ENCODE measurements around the gene KLHL34.

KLHL34 gene

DNA sequence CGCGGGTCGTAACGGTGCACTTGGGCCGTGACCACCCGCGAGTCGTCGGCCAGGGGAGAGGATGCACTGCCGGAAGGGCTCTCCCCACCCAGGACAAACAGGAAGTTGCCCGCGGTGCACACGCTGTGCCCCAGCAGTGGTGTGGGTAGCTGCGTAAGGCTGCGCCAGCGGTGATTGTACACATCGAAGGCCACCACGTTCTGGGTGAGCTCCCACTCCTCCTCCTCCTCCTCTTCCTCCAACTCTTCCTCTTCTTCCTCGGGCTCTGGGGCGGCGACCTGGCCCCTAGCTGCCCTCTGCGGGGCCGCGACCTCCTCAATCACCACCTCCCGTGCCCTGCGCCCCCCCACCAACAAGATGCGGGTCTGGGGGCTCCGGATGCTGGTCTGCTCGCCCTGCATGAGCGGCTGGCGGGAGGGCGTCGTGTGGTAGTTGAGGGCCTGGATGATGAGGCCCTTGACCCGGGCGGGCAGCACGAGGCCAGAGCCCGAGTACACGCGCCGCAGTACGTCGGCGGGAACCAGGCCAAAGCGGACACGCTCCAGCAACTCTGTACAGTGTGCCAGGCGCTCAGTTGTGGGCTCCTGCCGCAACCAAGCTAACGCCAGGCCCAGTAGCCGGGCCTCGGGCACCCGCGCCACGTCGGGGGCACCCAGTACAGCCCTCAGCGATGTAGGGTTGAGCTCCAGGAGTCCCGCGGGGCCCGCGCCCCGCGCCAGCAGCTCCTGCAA, 1.4 kb downstream of the KLHL34 start:
- TF ChIP-seq, protein P1, sequence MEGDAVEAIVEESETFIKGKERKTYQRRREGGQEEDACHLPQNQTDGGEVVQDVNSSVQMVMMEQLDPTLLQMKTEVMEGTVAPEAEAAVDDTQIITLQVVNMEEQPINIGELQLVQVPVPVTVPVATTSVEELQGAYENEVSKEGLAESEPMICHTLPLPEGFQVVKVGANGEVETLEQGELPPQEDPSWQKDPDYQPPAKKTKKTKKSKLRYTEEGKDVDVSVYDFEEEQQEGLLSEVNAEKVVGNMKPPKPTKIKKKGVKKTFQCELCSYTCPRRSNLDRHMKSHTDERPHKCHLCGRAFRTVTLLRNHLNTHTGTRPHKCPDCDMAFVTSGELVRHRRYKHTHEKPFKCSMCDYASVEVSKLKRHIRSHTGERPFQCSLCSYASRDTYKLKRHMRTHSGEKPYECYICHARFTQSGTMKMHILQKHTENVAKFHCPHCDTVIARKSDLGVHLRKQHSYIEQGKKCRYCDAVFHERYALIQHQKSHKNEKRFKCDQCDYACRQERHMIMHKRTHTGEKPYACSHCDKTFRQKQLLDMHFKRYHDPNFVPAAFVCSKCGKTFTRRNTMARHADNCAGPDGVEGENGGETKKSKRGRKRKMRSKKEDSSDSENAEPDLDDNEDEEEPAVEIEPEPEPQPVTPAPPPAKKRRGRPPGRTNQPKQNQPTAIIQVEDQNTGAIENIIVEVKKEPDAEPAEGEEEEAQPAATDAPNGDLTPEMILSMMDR (IDR thresholded peaks at IDR 0.05; ENCODE audit: borderline replicate concordance, insufficient read depth, low read depth, low read length): no peak
- no peak overlapping the region for H3K4me3 ChIP-seq (ENCODE audit: low read depth, low read length)

DNA sequence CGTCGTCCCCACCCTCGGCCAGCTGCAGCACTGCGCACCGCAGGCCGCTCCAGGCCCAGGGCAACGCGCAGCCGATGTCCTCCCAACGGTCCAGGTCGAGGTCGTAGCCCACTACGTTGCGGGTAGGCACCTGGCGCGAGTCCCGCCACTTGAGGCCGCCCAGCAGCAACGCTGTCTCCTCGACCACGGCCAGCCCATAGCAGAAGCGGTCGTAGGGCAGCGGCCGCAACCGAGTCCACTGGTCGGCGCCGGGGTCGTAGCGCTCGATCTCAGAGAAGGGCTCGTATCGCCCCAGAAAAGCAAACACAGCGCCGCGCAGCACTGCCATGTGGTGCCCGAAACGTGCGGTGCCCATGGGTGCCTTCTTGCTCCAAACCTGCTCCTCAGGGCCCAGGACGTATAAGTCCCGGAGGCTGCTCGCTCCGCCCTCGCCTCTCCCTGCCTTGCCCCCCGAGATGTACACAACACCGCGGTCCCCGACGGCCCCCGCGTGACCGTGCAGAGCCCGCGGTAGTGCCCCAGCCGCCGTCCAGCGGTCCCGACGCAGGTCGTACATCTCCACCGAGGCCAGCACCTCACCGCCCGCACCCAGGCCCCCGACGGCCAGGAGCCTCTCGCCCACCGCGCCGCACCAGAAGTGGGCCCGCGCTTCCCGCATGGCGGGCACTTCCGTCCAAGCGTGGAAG, 2.1 kb downstream of the KLHL34 start:
- H3K4me3 ChIP-seq (ENCODE audit: low read depth, low read length): no peak overlapping the region
- TF ChIP-seq, protein P1 (IDR thresholded peaks at IDR 0.05; ENCODE audit: borderline replicate concordance, insufficient read depth, low read depth, low read length): no peak

DNA sequence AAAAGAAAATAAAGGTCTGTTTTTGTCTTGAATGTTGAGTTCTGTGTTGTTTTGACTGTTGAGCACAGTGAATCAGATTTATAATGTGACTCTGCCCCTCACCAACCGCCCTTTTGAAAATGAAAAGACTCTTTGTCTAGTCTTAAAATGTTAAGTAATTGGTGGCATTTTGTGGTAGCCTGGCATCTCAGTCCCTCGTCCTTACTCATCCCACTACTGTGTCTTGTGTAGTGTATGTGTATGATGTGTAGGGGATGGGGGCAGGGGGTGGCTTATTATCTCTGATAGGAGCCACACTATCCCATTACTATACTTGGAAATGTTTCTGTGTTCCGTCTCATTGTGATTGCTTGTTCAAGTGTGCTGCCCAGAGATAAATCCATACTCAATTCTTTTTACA, 12.2 kb downstream of the KLHL34 start:
- TF ChIP-seq, protein P1 (IDR thresholded peaks at IDR 0.05; ENCODE audit: borderline replicate concordance, insufficient read depth, low read depth, low read length): no peak

DNA sequence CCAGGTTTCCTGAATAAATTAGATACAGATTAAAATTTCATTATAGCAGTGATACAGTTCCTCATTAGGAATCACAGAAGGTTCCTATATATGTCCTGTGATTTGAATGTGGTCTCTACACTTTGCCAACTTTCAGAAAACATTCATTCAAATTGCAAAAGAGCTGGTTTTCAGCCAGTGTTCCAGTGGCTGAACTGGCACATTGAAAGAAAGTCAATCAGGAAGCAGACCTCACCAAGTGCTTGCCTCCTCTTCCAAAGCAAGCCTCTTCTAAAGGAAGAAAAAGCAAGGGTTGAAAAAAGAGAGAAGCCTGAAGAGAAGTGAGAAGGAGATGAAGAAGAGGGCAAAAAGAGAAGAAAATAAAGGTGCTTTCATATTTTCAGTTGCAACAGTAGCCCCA, 12.7 kb downstream of the KLHL34 start:
- TF ChIP-seq, protein P1 (IDR thresholded peaks at IDR 0.05; ENCODE audit: borderline replicate concordance, insufficient read depth, low read depth, low read length): no peak
- no peak overlapping the region for H3K4me3 ChIP-seq (ENCODE audit: low read depth, low read length)

More for the DNA sequence above, 12.2 kb downstream of the KLHL34 start:
- H3K4me3 ChIP-seq (ENCODE audit: low read depth, low read length): no peak overlapping the region

DNA sequence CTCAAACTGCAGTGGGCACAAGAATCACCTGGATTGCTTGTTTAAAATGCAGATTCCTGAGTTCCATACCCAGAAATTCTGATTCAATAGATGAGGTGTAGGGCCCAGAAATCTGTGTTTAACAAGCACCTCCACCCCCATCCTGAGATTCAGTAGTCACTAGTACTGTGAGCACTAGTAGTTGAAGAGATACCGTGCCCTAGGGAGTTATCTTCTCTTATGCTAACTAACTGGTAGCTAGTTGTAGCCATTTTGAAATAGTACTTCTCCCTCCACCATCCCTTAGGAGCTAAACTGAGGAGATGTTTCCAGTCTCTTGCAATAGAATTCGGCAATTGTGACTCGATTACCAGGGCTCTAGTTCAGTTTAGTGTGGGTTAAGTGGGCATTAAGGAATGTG, 18.4 kb downstream of the KLHL34 start:
- TF ChIP-seq, protein P1 (IDR thresholded peaks at IDR 0.05; ENCODE audit: borderline replicate concordance, insufficient read depth, low read depth, low read length): no peak
- H3K4me3 ChIP-seq (ENCODE audit: low read depth, low read length): no peak overlapping the region

DNA sequence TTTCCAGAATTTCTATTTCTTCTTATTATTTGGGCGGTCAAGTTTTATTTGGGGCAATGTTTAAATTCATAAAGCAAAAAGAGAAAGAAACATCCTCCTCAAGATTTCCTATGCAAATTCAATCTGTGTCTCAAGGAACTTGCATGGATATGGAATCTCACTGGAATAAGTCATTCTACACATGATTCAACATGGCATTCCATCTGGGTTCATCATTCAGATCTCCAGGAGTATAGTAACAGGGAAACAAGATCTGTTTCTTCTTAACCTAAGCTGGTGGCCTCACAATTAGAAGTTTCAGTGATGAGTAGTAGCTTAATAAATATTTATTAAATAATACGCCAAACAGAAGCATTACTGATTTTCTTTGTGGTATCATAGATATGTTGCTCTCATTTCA, 19.8 kb downstream of the KLHL34 start:
- TF ChIP-seq, protein P1 (IDR thresholded peaks at IDR 0.05; ENCODE audit: borderline replicate concordance, insufficient read depth, low read depth, low read length): no peak
- H3K4me3 ChIP-seq (ENCODE audit: low read depth, low read length): no peak overlapping the region

DNA sequence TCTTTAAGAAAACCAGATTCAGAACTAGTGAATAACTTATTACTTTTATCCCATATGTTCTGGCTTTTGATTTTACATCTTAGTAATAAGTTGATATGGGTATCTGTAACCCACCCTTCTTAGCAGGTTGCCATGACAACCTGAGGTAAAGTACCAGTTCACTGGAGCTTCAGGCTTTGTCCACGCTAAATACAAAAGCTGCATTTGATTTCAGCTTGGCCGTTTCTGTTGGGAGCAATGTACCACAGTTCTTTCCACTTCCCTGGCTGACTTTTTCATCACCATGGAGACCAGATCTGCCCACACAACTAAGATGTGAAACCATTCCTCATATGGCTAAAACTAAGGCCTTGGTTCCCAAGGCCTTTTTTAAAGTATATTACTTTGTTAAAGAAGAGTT, 26.1 kb downstream of the KLHL34 start:
- no peak overlapping the region for H3K4me3 ChIP-seq (ENCODE audit: low read depth, low read length)
- TF ChIP-seq, protein P1 (IDR thresholded peaks at IDR 0.05; ENCODE audit: borderline replicate concordance, insufficient read depth, low read depth, low read length): no peak

All from GM12875 (cell line).